Activated CD4-positive, alpha-beta memory T cell treated with anti-CD3 and anti-CD28 coated beads for 36 hours (primary cell): ENCODE results near the gene PTPRN2. TPM values are rescaled to one million over a fixed set of nuclear protein-coding genes. Genes with fewer than 3 reads are reported as not detected.
"Not testable (repeated sequence)": the region's sequence is repeated elsewhere in the genome, so short reads cannot be mapped to it uniquely, and the experiment has no call there.

Experiments used
- CTCF ChIA-PET: fragments of 350-600 bp; sonication (Branson Sonifier 250); formaldehyde crosslinking; loops from one replicate; lab custom pipeline; 2021; ENCODE audit warnings: antibody characterized with exemption, inconsistent platforms; lab: Charles Lee
- POLR2A ChIA-PET: fragments of 350-600 bp; sonication (Branson Sonifier 250); formaldehyde crosslinking; loops from one replicate; lab custom pipeline; 2021; ENCODE audit warnings: antibody characterized with exemption; lab: Charles Lee
- DNase-seq: peaks from one replicate; pipeline ENCODE4 v3.0.0-alpha.2; 2020
- H3K27ac Mint-ChIP-seq: one replicate; pipeline ENCODE4 v1.8.0; 2021; ENCODE audit warnings: mixed read lengths
- H3K27me3 Mint-ChIP-seq: one replicate; pipeline ENCODE4 v1.8.0; 2021; ENCODE audit warnings: mixed read lengths
- H3K36me3 Mint-ChIP-seq: one replicate; pipeline ENCODE4 v1.8.0; 2021; ENCODE audit warnings: mixed read lengths
- H3K4me1 Mint-ChIP-seq: one replicate; pipeline ENCODE4 v1.8.0; 2021; ENCODE audit warnings: low read depth, mixed read lengths
- H3K4me3 Mint-ChIP-seq: one replicate; pipeline ENCODE4 v1.8.0; 2021; ENCODE audit warnings: mild to moderate bottlenecking, mixed read lengths
- H3K9me3 Mint-ChIP-seq: one replicate; pipeline ENCODE4 v1.8.0; 2021; ENCODE audit warnings: mixed read lengths
- intact Hi-C: fragments of 100-400 bp; cut with micrococcal nuclease; formaldehyde crosslinking; loops from one replicate; pipeline ENCODE4 v1.15.1; 2023
- total RNA-seq, 2 experiments: library from RNA; stranded (reverse); gene quantifications; one replicate each; pipeline ENCODE4 v1.2.3, GENCODE V29; 2021

The PTPRN2 gene
- total RNA-seq, 2 experiments from 2014 or later, result 0.51 to 0.64 TPM

DNA sequence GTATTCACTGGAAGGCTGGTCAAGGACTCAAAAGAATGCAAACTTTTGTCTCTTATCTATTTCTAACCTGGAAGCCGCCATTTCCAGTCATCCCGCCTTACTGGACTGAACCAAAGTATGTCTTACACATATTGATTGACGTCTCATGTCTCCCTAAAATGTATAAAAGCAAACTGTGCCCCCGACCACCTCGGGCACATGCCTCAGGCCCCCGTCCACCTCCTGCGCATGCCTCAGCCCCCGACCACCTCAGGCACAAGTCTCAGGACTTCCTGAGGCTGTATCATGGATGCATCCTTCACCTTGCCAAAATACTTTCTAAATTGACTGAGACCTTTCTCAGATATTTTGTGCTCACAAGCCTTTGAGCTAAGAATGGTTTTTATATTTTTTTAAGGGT is 148.6 kb downstream of the PTPRN2 start:
- H3K27ac Mint-ChIP-seq, result no peak overlapping the region
- intact Hi-C loops, result no loop called here
- H3K27me3 Mint-ChIP-seq, result peaks cover 14% of the 10 kb centered on the region
- peaks cover 2% of the 10 kb centered on the region for H3K9me3 Mint-ChIP-seq
- H3K4me1 Mint-ChIP-seq, result no peaks in the 10 kb centered on the region
- POLR2A ChIA-PET, result no interaction called here
- no peak for DNase-seq
- H3K36me3 Mint-ChIP-seq, result no peaks in the 10 kb centered on the region
- CTCF ChIA-PET, result no interaction called here
- no peak overlapping the region for H3K4me3 Mint-ChIP-seq

DNA sequence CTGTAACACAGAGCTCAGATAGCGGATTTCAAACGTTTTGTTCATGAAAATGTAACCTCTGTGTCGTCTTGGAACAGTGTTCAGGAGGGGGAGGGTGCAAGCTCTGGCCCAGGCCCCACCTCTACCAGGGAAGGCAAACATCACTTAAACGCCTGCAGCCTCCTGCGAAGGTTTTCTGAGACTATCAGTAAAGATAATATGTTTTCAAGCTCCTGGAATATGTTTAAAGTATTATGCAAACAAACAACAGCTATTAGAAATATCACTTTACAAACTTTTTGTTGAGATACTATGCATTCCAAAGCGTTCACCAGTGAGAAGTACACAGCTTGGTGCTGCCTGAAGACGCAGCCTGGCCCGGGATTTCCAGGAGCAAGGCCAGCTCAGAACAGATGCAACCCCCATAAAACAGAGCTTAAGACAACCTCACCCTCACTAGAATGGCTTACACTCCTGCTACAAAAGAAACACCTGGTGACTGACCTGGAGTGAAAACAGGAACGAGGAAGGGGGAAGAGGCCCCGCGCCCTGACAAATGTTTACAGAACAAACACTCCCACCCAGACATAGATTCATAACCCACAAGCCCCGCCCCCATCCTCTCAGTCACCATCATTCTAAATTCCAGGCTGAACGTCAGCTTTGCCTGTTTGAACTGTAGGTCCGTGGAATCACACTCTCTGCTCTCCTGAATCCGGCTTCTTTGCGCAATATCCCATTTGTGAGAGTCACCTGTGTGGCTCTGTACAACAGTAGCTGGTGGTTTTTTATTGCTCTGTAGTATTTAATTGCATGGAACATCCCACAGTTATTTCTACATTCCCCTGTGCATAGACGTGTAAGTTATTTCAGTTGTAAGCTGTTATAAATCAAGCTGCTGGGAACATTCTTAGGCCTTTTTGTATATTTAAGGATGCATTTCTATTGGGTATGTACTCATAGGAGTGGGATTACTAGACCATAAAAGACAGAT is 155.0 kb downstream of the PTPRN2 start:
- Mint-ChIP-seq H3K36me3 (no peaks in the 10 kb centered on the region), H3K4me1 (no peaks in the 10 kb centered on the region), H3K9me3 (no peaks in the 10 kb centered on the region), H3K4me3 (no peak overlapping the region), H3K27me3 (peaks cover 8% of the 10 kb centered on the region), H3K27ac (no peak overlapping the region)
- ChIA-PET CTCF (interaction anchor here (0.6 to 0.9 kb wide), 2 partner anchors 28 to 544 kb away, joined by 3 to 7 read pairs; no protein-coding TSS in a partner anchor), POLR2A (no interaction called here)
- intact Hi-C loops, result no loop called here
- DNase-seq, result no peak

DNA sequence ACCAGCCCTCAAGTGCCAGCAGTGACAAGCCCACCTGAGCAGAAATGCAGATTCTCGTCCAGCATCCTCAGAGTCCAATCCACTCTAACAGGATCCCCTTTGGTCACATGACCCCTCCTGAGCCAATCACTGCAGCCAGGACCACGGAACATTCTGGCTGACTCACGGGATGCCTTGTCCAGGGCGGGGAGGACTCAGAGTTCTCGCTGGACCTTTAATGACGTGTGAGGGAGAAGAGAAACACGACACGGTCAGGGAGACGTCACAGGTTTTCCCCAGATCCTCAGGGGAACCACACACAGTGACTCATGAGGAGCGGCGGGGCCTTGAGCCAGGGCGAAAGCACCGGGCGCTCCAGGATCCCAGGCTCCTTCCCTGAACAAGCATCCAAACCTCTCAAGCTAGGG is 155.7 kb downstream of the PTPRN2 start:
- no peak overlapping the region for H3K4me3 Mint-ChIP-seq
- intact Hi-C loops, result no loop called here
- H3K9me3 Mint-ChIP-seq, result no peaks in the 10 kb centered on the region
- POLR2A ChIA-PET, result no interaction called here
- no peaks in the 10 kb centered on the region for H3K4me1 Mint-ChIP-seq
- no peak overlapping the region for H3K27ac Mint-ChIP-seq
- CTCF ChIA-PET, result no interaction called here
- H3K36me3 Mint-ChIP-seq, result no peaks in the 10 kb centered on the region
- H3K27me3 Mint-ChIP-seq, result peaks cover 8% of the 10 kb centered on the region
- no peak for DNase-seq

DNA sequence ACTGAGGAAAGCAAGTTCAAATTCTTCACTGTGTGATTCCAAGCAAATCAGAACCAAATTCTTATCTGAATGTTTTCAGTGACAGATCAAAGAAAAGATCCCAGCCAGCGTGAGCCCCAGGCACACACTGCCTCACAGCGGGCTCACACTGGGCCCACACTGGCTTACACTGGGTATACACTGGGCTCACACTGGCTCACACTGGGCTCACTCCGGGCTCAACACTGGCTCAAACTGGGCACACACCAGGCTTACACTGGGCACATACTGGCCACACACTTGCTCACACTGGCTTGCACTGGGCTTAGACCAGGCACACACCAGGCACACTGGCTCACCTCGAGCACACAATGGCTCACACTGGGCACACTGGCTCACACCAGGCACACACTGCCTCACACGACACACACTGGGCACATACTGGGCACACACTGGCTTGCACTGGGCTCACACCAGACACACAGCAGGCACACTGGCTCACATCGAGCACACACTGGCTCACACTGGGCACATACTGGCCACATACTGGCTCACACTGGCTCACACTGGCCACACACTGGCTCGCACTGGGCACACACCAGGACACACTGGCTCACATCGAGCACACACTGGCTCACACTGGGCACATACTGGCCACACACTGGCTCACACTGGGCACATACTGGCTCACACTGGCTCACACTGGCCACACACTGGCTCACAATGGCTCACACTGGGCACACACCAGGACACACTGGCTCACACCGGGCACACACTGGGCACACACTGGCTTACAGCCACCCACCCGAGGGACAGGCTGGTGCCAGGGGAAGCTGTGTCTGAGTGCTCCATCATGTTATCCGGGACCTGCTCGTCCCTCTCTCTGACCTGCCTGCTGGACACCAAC is 156.3 kb downstream of the PTPRN2 start:
- H3K4me3 Mint-ChIP-seq, result no peak overlapping the region
- intact Hi-C loops, result no loop called here
- no peaks in the 10 kb centered on the region for H3K4me1 Mint-ChIP-seq
- peaks cover 8% of the 10 kb centered on the region for H3K27me3 Mint-ChIP-seq
- H3K36me3 Mint-ChIP-seq, result no peaks in the 10 kb centered on the region
- CTCF ChIA-PET, result no interaction called here
- POLR2A ChIA-PET, result no interaction called here
- H3K9me3 Mint-ChIP-seq, result no peaks in the 10 kb centered on the region
- no peak overlapping the region for H3K27ac Mint-ChIP-seq
- DNase-seq, result no peak

DNA sequence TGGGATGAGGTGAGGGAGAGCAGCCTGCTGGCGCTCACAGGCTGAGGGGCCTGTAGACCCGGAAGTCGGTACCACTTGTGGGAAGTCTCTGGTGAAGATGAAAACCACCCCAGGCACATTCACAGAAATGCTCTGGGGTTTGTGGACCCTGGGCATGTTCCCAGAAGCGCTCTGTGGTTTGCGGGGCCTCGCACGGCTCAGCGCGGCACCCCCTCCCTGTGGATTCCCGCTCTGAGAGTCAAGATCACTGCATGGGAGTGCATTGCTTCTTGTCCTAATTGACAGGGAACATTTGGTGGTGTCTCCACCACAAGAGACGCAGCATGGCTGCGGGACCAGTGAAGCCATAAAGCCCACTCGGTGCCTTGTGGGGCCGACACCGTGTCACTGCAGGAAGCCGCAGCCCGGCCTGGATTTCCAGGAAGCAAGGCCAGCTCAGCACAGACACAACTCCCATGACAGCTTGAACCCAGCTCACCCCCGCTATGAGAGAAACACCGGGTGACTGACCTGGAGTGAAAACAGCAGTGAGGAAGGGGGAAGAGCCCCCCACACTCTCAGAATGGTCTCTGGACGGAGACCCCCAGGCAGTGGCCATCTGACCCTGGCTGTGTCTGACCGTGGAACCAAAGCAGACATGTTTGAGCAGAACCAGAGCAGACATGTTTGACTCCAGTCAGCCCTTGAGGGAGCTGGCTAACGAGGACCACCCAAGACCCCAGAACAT is 157.2 kb downstream of the PTPRN2 start:
- DNase-seq, result no peak
- CTCF ChIA-PET, result no interaction called here

DNA sequence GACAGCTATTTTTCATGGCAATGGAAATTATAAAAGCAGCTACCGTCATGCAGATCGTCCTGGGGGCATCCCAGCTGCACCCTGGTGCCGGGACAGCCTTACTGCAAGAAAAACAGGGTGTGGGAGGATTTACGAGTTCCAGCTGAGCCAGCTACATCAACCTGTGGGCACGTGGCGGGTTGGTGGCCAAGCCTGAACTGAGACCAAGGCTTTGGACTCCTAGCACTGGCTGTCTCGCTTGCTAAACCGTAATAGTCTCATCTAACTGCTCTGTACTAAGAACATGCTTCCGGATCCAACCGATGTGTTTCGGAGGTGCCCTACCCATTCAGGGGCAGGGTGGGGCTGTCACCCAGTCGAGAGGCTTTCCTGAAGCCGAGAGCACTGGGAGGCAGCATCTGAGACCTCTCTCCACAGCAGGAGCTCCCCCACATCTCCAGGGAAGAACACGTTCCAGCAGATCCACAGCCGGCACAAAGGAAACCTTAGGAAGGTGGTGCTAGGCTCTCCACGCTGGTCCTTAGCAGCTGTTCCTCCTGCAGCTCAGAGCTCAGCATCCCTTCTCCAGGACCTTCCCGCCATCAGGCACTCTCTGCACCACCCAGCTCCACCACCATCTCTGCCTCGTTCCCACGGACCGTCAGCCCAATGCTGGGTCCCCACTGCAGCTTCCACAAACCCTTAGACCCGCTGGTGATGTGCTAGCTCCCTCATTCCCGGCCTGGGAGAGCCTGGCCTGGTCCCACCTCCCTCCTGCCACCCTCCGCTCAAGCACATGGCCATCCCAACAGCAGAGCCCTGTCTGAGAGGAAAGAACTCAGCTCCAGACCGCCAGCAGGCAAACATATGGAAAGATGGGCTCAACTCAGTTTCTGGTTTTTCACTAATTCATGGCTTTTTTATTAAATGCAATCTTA is 158.5 kb downstream of the PTPRN2 start:
- no peak for DNase-seq
- Mint-ChIP-seq H3K4me3 (no peak overlapping the region), H3K27ac (no peak overlapping the region), H3K36me3 (no peaks in the 10 kb centered on the region), H3K4me1 (no peaks in the 10 kb centered on the region), H3K9me3 (no peaks in the 10 kb centered on the region), H3K27me3 (no peaks in the 10 kb centered on the region)
- intact Hi-C loops, result no loop called here
- ChIA-PET POLR2A (no interaction called here), CTCF (no interaction called here)

More for the DNA sequence above, 157.2 kb downstream of the PTPRN2 start:
- Mint-ChIP-seq H3K36me3 (no peaks in the 10 kb centered on the region), H3K4me1 (no peaks in the 10 kb centered on the region), H3K4me3 (no peak overlapping the region), H3K9me3 (no peaks in the 10 kb centered on the region), H3K27ac (no peak overlapping the region), H3K27me3 (peaks cover 1% of the 10 kb centered on the region)
- POLR2A ChIA-PET, result no interaction called here
- intact Hi-C loops, result no loop called here

DNA sequence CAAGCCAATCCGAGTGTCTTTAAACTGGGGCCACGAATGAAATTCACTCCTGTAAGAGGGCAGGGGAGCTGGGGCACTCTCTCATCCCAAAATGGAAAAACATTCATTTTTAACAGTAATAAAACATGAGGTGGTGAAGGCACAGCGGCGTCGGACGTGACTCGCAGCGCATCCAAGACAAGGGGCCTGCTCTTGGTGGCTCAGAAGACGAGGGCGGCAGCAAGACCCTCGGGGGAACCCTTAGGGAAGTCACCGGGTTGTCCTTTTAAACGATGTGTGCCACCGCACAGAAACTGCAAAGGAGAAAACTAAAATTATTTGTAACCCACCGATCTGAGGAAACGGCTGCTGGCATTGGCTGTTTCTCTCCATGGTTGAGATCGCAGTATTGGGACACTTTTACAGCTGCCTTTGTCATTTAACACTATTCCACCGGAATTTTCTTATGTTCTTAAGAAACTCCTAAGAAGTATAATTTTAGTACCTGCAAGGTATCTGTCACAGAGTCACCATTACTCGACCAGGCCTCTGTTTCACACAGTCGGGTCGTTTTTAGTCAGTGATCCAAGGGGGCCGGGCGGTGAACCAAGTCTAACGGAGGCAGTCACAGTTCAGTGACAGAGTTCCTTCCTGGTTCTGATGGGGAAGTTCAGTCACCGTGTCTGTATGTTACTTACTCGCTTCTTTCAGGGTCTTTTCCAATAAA is 159.3 kb downstream of the PTPRN2 start:
- H3K27me3 Mint-ChIP-seq, result no peaks in the 10 kb centered on the region
- intact Hi-C loops, result no loop called here
- H3K36me3 Mint-ChIP-seq, result no peaks in the 10 kb centered on the region
- no peak for DNase-seq
- no peak overlapping the region for H3K27ac Mint-ChIP-seq
- H3K4me1 Mint-ChIP-seq, result no peaks in the 10 kb centered on the region
- ChIA-PET POLR2A (no interaction called here), CTCF (no interaction called here)
- no peak overlapping the region for H3K4me3 Mint-ChIP-seq
- no peaks in the 10 kb centered on the region for H3K9me3 Mint-ChIP-seq

DNA sequence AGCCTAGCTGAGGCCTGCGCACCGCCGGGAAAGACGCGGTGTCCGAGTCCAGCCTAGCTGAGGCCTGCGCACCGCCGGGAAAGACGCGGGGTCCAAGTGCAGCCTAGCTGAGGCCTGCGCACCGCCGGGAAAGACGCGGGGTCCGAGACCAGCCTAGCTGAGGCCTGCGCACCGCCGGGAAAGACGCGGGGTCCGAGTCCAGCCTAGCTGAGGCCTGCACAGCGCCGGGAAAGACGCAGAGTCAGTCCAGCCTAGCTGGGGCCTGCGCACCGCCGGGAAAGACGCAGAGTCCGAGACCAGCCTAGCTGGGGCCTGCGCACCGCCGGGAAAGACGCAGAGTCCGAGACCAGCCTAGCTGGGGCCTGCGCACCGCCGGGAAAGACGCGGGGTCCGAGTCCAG is 161.9 kb downstream of the PTPRN2 start:
- H3K9me3 Mint-ChIP-seq, H3K27ac Mint-ChIP-seq, H3K4me1 Mint-ChIP-seq, H3K27me3 Mint-ChIP-seq, H3K36me3 Mint-ChIP-seq, DNase-seq, CTCF ChIA-PET, intact Hi-C loops, POLR2A ChIA-PET, H3K4me3 Mint-ChIP-seq: not testable (repeated sequence)

DNA sequence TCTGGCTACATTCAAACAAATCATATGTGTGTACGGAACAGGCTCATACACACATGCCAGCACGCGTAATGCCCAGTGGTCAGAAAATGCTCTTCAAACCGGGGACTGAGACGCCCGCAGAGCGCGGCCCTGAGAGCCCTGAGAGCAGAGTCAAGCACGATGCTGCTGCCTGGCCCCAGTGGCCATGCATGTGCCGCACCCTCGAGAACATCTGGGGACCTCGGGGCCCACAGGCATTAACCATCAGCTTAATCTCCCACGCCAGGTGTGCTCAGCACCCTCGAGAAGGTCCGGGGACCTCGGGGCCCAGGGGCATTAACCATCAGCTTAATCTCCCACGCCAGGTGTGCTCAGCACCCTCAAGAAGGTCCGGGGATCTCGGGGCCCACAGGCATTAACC is 163.1 kb downstream of the PTPRN2 start:
- POLR2A ChIA-PET, result no interaction called here
- CTCF ChIA-PET, result no interaction called here
- no peak for DNase-seq
- Mint-ChIP-seq H3K36me3 (no peaks in the 10 kb centered on the region), H3K27ac (no peak overlapping the region), H3K27me3 (no peaks in the 10 kb centered on the region), H3K4me1 (no peaks in the 10 kb centered on the region), H3K9me3 (no peaks in the 10 kb centered on the region), H3K4me3 (no peak overlapping the region)
- intact Hi-C loops, result no loop called here

DNA sequence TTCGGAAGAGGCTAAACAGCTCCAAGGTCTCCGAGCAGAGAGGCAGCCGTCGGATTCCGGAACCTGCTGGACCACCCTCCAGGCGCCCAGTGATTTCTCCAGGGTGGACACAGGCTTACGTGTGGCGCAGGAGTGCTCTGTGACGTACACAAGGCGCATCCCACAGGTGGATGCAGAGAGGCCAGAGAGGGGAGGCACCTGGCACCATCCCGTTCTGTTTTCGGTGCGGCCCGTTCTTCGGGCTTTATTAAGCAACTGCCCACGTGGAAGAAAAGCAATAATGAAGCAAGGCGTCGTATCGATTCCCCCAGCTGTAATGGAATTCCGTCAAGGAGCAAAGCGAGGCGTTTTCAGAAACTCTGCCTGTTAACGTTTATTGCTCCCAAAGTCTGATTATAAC is 163.6 kb downstream of the PTPRN2 start:
- ChIA-PET POLR2A (no interaction called here), CTCF (no interaction called here)
- H3K9me3 Mint-ChIP-seq, result no peaks in the 10 kb centered on the region
- H3K27ac Mint-ChIP-seq, result no peak overlapping the region
- no peaks in the 10 kb centered on the region for H3K36me3 Mint-ChIP-seq
- intact Hi-C loops, result no loop called here
- DNase-seq, result no peak
- H3K4me1 Mint-ChIP-seq, result no peaks in the 10 kb centered on the region
- no peak overlapping the region for H3K4me3 Mint-ChIP-seq
- H3K27me3 Mint-ChIP-seq, result no peaks in the 10 kb centered on the region
